B cell (primary cell): ENCODE data around the gene KIF21B.

Experiments used
- EZH2 ChIP-seq: IDR thresholded peaks from 2 replicates; pipeline ENCODE4 v1.6.1; 2012; ENCODE audit warnings: borderline replicate concordance, low read depth, mild to moderate bottlenecking, moderate library complexity, low read length; ENCODE audit not compliant: insufficient read depth, poor library complexity, severe bottlenecking
- TF ChIP-seq, protein P1 (sequence below): fragments of 200-600 bp; IDR thresholded peaks from one replicate; pipeline ENCODE4 v1.8.0; 2022; ENCODE audit warnings: antibody characterized with exemption, mild to moderate bottlenecking

DNA sequence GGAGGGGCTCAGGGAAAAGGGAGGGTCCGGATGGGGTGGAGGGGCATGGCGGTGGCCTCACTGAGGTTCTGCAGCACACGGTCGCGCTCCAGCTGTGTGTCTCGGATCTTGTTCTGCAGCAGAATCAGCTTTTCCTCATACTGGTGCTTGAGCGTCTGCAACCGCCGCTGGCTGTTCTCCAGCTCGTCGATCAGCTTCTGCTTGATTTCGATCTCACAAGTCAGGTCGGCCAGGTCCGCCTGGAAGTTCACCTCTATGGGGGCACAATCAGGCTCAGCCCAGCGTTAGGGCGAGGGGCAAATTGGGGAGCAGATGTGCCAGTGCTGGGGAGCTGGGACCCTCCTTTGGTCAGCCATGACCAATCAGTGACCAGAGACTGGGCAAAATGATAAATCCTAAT is 25.2 kb downstream of the KIF21B start:
- no peak for TF ChIP-seq EZH2
- TF ChIP-seq, protein P1, sequence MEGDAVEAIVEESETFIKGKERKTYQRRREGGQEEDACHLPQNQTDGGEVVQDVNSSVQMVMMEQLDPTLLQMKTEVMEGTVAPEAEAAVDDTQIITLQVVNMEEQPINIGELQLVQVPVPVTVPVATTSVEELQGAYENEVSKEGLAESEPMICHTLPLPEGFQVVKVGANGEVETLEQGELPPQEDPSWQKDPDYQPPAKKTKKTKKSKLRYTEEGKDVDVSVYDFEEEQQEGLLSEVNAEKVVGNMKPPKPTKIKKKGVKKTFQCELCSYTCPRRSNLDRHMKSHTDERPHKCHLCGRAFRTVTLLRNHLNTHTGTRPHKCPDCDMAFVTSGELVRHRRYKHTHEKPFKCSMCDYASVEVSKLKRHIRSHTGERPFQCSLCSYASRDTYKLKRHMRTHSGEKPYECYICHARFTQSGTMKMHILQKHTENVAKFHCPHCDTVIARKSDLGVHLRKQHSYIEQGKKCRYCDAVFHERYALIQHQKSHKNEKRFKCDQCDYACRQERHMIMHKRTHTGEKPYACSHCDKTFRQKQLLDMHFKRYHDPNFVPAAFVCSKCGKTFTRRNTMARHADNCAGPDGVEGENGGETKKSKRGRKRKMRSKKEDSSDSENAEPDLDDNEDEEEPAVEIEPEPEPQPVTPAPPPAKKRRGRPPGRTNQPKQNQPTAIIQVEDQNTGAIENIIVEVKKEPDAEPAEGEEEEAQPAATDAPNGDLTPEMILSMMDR = no peak
